Right lobe of liver (tissue), 4 donors: ENCODE measurements around the gene EHMT2.

Experiments used
- CTCF ChIP-seq, 4 donors: fragments of 200-600 bp in 3 of 4; fragments of 450-650 bp in 1 of 4; IDR thresholded peaks; one replicate each; pipeline versions ENCODE4 v1.5.1 to v1.8.0; 2016 to 2022; ENCODE audit warnings: antibody characterized with exemption in 4 of 4, mild to moderate bottlenecking in 2 of 4
- POLR2A ChIP-seq: fragments of 450-650 bp; IDR thresholded peaks from one replicate; pipeline ENCODE4 v1.6.1; 2017; ENCODE audit warnings: antibody characterized with exemption, mild to moderate bottlenecking
- donor health status: DM: no; HTN: no; CAD: no.
- donor health status: DM: no; HTN: no; CAD: no.
- donor health status: DM: no; HTN: yes; CAD: no.

- TF ChIP-seq CTCF (IDR thresholded peaks at IDR 0.05) = no peak
- TF ChIP-seq POLR2A = no peak
These were observed 1.0 kb downstream of the EHMT2 start for GRCh38 chr6:31896493-31896855.
